ENCODE measurements around the gene RPS3.

RPS3 gene

GRCh38 chr11:75420224-75421034 lies 21.1 kb downstream of the RPS3 start:
- no peak for DNase-seq (ENCODE audit: low spot score)

- DNase-seq (ENCODE audit: low spot score) = no peak
Measured at GRCh38 chr11:75421035-75421602, 21.8 kb downstream of the RPS3 start.

- no peak for DNase-seq (ENCODE audit: low spot score)
Measured at GRCh38 chr11:75421902-75422247, 22.6 kb downstream of the RPS3 start.

- no peak for DNase-seq (ENCODE audit: low spot score)
Measured at GRCh38 chr11:75422248-75423231, 23.2 kb downstream of the RPS3 start.

GRCh38 chr11:75423721-75424120 lies 24.4 kb downstream of the RPS3 start:
- no peak for DNase-seq (ENCODE audit: low spot score)

GRCh38 chr11:75424396-75424795 lies 25.1 kb downstream of the RPS3 start:
- DNase-seq (ENCODE audit: low spot score) = no peak

- no peak for DNase-seq (ENCODE audit: low spot score)
Measured at GRCh38 chr11:75425422-75425821, 26.1 kb downstream of the RPS3 start.

GRCh38 chr11:75426720-75427086 lies 27.4 kb downstream of the RPS3 start:
- no peak for DNase-seq (ENCODE audit: low spot score)

- no peak for DNase-seq (ENCODE audit: low spot score)
Measured at GRCh38 chr11:75427181-75427580, 27.9 kb downstream of the RPS3 start.

GRCh38 chr11:75428281-75428724 lies 29.0 kb downstream of the RPS3 start:
- peak; percentile 69 for DNase-seq (ENCODE audit: low spot score)

- no peak for DNase-seq (ENCODE audit: low spot score)
Measured at GRCh38 chr11:75428989-75429640, 29.8 kb downstream of the RPS3 start.

GRCh38 chr11:75429641-75429901 lies 30.3 kb downstream of the RPS3 start:
- no peak for DNase-seq (ENCODE audit: low spot score)

GRCh38 chr11:75429902-75430713 lies 30.8 kb downstream of the RPS3 start:
- peak; percentile 59 for DNase-seq (ENCODE audit: low spot score)

- DNase-seq (ENCODE audit: low spot score) = no peak
Measured at GRCh38 chr11:75430714-75431532, 31.6 kb downstream of the RPS3 start.

GRCh38 chr11:75431533-75432525 lies 32.5 kb downstream of the RPS3 start:
- DNase-seq (ENCODE audit: low spot score) = no peak

GRCh38 chr11:75432911-75433321 lies 33.6 kb downstream of the RPS3 start, which contains the start of gene KLHL35:
TSS of gene KLHL35 (minus strand) at chr11:75433203. CDS start at chr11:75430629, 2,574 bp downstream.
- no peak for DNase-seq (ENCODE audit: low spot score)

GRCh38 chr11:75433443-75433842 lies 34.1 kb downstream of the RPS3 start:
- DNase-seq (ENCODE audit: low spot score) = no peak

GRCh38 chr11:75434051-75434450 lies 34.7 kb downstream of the RPS3 start:
- no peak for DNase-seq (ENCODE audit: low spot score)

- DNase-seq (ENCODE audit: low spot score) = no peak
Measured at GRCh38 chr11:75434886-75435570, 35.7 kb downstream of the RPS3 start.
